Measurements from ENCODE around the gene TMEM196.
A peak's percentile ranks its signal among the peaks of the same experiment; 100 is the strongest.

TMEM196 gene

GRCh38 chr7:19772841-19773760 lies at the start of gene TMEM196:
TMEM196 (minus strand) TSS chr7:19773617; CDS start chr7:19772696, 921 bp downstream.
- no peak for DNase-seq

GRCh38 chr7:19816128-19816527 lies 42.7 kb upstream of the TMEM196 start:
- DNase-seq: no peak

GRCh38 chr7:19815546-19815945 lies 42.1 kb upstream of the TMEM196 start:
- DNase-seq: no peak

GRCh38 chr7:19814776-19815175 lies 41.4 kb upstream of the TMEM196 start:
- DNase-seq: no peak

GRCh38 chr7:19811386-19811785 lies 38.0 kb upstream of the TMEM196 start:
- DNase-seq: no peak

GRCh38 chr7:19798986-19799385 lies 25.6 kb upstream of the TMEM196 start:
- DNase-seq: no peak

GRCh38 chr7:19783541-19783940 lies 10.1 kb upstream of the TMEM196 start:
- DNase-seq: no peak

GRCh38 chr7:19776981-19777380 lies 3.6 kb upstream of the TMEM196 start:
- DNase-seq: no peak

GRCh38 chr7:19775578-19775977 lies 2.2 kb upstream of the TMEM196 start:
- no peak for DNase-seq

GRCh38 chr7:19772306-19772705 lies 1.1 kb downstream of the TMEM196 start:
- no peak for DNase-seq

GRCh38 chr7:19762631-19763030 lies 10.8 kb downstream of the TMEM196 start:
- DNase-seq: no peak

- peak; percentile 1 for DNase-seq
These were observed 18.8 kb downstream of the TMEM196 start for GRCh38 chr7:19754521-19755116.

- no peak for DNase-seq
These were observed 21.4 kb downstream of the TMEM196 start for GRCh38 chr7:19752020-19752419.

GRCh38 chr7:19749658-19750057 lies 23.8 kb downstream of the TMEM196 start:
- DNase-seq: no peak

- DNase-seq: peak; percentile 3
These were observed 25.6 kb downstream of the TMEM196 start for GRCh38 chr7:19747740-19748339.

GRCh38 chr7:19744075-19744474 lies 29.3 kb downstream of the TMEM196 start:
- no peak for DNase-seq

GRCh38 chr7:19728716-19729115 lies 44.7 kb downstream of the TMEM196 start:
- no peak for DNase-seq

GRCh38 chr7:19725770-19726169 lies 47.6 kb downstream of the TMEM196 start:
- DNase-seq: no peak

- DNase-seq: no peak
These were observed 57.9 kb downstream of the TMEM196 start for GRCh38 chr7:19715499-19715898.

GRCh38 chr7:19713676-19714075 lies 59.7 kb downstream of the TMEM196 start:
- DNase-seq: peak; percentile 5

- DNase-seq: no peak
These were observed 64.2 kb downstream of the TMEM196 start for GRCh38 chr7:19709249-19709578.

GRCh38 chr7:19708397-19709248 lies 64.8 kb downstream of the TMEM196 start, which contains the start of gene POLR1F:
POLR1F (minus strand) TSS chr7:19709037; CDS start chr7:19709016, 21 bp downstream.
- peak; percentile 90 for DNase-seq

GRCh38 chr7:19707240-19707639 lies 66.2 kb downstream of the TMEM196 start:
- no peak for DNase-seq
